HG03558 (cell line): ENCODE data around the gene MID1IP1.

Experiments used
- ATAC-seq: cut with Tn5 transposase; IDR thresholded peaks from one replicate; pipeline ENCODE4 v1.9.1; 2021; ENCODE audit warnings: moderate number of reproducible peaks; ENCODE audit not compliant: unreplicated experiment; ENCODE audit errors: extremely low read depth

MID1IP1 gene

DNA sequence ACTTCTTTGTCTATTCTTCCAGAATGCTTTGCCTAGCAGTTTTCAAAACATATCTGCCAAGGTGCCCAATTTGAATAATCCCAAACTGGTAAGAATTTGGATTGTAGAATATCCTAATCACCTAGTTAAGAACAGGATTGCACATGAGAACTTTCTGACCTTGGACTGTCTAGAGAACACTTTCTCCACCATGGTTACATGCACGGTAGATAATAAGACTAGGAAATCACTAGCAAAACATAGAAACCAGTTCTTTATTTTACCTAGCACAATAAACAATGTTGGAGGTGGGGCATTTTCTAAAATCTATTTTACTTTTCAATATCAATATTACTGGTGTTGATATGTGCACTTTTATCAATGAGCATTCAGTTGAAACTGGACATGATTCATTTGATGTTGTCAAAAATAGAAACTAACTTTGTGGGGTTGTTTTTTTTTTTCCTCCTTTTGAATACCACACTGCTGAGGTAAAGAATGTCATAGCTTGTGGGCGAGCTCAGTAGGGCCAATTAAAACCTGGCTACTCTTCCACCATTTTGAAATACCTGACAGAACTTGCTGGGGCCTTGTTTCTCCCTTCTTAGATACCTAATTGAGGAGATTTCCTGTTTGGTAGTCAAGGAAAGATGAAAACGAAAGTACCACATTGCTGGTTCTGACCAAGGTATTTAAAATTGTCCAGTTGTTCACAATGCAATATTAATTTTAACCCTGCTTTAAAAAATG lies 10.4 kb downstream of the MID1IP1 start:
- ATAC-seq = no peak

DNA sequence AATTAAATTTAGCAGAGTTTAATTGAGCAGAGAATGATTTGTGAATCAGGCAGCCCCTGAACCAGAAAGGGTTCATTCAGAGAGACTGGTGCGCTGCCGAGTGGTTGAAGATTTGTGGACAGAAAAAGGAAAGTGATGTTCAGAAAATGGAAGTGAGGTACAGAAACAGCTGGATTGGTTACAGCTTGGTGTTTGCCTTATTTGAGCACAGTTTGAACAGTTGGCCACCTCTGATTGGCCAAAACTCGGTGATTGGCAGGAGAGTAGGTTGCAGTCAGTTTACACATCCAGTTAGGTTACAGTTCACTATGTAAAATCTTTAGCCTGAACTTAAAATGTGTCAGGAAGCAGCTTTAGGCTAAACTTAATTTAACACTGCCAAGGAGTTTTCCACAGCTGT lies 14.9 kb downstream of the MID1IP1 start:
- no peak for ATAC-seq

DNA sequence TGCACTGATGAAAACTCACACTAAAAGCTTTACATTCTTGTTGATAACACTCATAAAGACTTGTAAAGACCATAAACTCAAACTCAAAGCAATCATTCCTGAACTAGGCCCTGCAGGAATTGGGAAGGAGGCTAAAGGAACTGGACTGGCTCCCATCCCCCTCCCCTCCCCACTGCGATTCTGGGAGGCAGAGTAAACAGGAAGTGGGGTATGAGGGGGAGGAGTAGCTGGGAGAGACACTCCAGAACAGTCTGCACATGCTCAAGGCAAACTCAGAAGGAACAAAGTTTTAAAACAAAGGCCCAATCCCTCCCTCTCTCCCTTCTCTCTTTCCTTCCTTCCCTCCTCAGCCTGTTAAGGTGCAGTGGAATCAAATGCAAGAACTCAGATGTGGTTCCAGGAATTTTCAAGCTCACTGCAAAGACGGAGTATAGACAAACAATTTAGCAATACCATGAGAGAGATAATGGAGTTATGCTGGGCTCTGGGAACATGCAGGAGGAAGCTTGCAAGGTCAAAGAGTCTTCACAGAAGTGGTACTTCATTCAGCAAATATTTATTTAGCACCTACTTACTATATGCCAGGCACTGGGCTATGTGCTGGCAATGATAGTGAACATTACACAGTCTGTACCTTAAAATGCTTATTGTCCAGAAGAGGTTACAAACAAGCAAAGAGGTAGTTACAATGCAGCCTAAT lies 15.9 kb downstream of the MID1IP1 start:
- no peak for ATAC-seq

DNA sequence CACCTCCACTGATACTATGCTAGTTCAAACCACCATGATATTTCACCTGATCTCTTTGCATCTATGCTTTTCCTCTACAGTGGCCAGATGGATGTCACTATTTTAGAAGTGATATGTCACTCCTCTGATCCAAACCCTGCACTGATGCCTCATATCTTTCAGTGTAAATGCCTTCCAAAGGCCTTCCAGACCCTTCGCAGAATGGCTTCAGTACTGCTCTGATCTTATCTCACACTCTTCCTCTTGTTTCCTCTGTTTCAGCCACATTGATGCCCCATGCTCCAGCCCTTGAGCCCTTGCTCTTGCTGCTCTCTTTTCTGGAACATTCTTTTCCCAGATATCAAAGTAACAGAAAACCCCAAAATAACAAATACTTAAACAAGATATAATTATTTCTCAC lies 17.9 kb downstream of the MID1IP1 start:
- ATAC-seq = no peak

DNA sequence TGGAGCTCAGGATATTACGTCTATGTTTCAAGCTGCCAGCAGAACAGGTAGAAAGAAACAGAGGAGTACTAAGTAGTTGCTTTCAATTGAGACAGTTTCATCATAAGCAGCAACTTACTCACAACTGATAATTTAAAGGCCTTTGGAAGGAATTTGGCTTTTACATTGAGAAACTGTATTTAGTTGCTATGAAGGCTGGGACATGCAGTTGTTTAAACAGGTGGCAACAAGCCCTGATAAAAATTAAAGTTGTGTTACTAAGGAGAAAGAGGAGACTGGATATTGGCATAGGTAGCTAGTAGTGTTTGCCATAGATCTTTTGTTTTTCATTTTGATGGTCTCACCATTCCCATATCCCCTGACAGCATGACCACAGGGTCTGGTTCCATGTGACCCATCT lies 18.4 kb downstream of the MID1IP1 start:
- no peak for ATAC-seq

DNA sequence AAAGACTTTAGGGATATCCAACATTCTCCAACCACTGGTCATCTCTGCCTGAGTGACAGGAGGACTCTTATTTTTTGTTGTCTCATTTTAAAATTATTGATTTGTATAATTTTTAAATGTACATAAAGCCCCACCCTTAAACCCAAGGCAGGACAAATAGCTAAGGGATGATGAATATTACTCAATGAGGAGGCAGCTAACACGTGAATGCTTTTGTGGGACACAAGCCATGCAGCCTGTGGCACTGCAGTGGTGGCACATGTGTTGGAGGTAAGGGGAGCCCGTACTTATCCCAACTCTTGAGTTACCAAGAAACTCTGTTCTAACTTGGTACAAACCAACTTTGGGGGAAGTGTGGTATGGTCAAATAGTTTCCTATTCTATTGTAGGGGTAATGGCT lies 19.5 kb downstream of the MID1IP1 start:
- no peak for ATAC-seq

DNA sequence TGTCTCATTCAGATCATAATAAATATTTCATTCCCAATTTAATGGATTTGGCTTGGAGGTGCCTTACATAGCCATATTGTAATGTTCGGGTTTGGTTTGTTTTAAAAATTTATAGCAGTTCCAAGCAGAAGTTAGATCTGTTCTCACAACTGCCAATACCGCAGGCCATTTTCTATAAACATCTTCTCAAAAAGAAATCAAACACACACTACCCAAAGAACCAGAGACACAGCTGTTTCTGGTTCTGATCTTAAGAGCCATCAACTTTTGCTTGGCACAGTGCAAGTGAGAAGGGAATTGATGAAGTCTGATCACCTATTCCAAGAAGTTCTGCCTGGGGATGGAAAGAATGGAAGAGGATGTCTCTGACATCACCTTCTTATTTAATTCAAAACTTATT lies 22.9 kb downstream of the MID1IP1 start:
- ATAC-seq = no peak

DNA sequence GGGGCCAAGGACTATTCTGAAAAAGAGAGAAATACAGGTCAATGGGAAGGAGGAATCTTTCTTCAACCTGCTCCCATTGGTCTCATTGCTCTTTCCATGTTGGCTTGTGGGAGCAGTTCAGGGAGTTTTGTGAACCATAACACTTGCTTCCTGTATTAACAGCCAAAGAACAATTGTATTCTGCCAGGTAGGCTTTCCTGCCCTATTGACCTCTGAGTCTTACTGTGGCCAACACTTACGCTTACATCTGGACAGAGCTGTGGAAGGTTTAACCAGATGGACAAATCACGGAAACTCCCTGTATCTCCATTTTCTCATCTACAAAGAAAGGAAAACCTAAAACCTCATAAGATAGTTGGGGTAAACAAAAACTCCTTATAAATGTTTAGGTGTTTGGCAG lies 30.7 kb downstream of the MID1IP1 start:
- ATAC-seq = no peak

DNA sequence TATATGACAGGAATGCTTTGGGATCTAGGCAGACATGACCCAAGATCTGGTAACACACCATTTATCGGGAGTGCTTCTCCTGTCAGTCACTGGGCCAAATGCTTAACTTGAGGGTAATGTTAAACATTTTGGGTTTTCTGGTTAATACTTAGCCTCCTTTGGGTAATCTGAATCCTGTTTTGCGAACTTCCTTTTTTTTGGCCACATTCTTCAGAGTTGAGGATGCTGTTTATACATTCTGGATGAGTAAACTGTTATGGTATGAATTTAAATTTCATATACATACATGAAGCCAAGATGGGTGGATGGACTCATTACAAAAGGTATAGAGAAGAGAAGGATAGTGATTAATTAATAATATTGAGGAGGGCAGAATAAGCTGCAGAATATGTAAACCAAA lies 36.1 kb downstream of the MID1IP1 start:
- no peak for ATAC-seq

DNA sequence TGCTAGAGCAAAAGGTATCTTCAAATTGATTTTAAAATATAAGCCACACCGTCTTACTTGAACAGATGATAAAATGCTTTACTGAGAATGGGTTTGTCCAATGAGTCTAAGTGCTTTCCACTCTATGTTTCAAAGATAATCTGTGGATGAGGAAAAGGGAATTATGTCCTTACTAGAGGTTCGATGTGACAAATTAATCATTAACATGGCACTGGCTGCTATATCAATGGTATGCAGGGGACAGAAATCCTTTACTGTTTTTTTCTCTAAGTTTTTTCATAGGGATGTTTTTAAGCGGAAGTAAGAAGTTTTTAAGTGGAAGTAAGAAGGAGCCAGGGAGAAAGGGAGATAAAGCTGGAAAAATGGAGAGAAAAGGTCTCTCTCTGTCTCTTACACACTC lies 38.0 kb downstream of the MID1IP1 start:
- ATAC-seq = no peak

DNA sequence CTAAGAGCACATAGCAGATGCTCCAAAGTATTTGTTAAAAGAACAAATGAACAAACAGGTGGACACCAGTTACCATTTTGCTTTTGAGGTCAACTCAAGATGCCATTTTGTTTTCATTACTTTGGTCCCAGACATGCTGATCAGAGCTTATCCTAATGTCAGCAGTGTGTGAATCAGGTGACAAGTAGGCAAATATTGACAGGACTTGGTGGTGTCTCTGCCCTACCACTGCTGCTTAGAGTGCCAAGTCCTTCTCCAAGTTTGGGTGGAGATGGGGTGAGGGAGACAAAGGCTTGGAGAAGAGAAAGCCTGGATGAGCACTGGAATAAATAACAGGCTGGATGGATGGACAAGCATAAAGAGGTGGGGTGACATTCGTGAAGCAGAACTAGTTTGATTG lies 38.7 kb downstream of the MID1IP1 start:
- ATAC-seq = no peak

DNA sequence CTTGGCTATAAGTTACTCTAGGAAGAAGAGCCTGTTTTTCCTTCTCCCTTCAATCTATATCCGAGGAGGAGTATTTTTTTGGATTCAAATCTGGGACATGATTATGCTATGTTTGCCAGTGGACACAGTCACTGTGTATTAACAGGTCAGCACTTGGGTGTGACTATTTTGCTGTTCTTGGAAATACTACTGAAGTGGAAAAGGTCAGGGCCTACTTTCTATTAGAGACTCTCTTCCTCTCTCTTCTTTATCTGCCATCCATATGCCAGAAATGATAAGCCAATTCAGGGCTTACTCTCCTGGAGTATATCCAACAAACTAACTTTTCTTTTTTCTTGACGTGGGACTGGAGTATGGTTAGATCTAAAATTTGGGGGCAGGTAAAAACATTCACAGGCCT lies 40.5 kb downstream of the MID1IP1 start:
- no peak for ATAC-seq

DNA sequence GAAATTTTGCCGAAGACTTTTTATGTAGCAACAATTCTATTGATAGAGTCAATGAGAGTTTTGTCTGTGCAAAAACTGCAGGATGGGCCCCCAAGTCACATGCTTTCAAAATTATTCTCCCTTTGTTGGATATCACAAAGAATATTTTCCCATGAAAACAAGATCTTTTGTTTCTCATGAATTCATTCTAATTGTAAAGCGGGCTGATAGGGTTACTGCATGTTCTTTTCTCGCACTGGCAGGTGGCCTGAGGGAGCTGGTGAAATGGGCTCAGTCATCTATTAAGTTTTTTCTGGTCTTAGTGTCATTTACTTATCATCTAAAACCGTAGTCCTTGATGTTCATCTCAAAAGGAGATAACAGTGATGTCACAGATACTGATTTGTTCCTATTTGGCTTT lies 44.2 kb downstream of the MID1IP1 start:
- no peak for ATAC-seq

DNA sequence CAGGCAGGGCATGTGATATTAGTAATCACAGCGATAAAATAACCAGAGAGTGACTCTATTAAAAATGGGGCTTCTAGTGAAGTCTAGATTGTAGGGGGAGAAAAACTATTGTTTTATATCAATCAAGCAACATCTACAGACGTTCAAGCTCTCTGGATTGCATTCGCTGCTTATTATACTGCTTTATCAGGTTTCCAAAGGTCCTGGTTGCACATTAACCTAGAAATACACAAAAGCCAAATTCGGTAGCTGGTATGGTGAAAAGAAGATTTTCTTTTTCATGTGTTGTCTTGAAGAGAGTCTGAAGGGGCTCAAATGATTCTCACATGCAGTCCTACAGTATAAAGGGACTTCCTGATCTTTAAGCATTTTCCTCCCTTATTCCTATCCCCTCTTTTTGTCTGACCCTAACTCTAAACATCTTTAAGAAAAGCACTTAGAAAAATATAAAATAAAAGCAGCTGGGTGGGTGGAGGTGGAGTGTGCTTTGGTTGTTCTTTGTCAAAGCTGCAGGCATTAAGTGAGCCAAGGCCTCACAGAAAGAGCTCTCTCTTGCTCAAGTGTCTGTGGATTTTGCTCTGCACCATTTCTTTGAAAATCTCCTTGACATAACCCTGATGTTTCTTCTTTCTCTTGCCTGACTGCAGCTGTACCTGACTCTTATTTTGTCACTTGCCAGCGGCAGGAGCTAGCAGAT lies 46.1 kb downstream of the MID1IP1 start:
- ATAC-seq = no peak

DNA sequence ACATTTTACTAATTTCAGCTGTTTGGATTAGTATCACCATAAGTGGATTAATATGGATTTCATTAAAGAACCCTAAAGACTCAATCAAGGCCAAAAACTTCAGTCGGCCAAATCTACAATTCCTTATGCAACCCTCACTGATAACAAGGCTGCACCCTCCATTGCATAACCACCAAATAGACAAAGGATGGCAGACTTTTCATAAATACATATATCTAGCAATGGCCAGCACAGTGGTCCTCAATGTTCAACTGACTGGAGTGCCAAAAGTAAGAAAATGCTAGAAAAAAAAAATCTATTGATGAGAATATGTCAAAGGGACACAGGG lies 46.6 kb downstream of the MID1IP1 start:
- no peak for ATAC-seq

DNA sequence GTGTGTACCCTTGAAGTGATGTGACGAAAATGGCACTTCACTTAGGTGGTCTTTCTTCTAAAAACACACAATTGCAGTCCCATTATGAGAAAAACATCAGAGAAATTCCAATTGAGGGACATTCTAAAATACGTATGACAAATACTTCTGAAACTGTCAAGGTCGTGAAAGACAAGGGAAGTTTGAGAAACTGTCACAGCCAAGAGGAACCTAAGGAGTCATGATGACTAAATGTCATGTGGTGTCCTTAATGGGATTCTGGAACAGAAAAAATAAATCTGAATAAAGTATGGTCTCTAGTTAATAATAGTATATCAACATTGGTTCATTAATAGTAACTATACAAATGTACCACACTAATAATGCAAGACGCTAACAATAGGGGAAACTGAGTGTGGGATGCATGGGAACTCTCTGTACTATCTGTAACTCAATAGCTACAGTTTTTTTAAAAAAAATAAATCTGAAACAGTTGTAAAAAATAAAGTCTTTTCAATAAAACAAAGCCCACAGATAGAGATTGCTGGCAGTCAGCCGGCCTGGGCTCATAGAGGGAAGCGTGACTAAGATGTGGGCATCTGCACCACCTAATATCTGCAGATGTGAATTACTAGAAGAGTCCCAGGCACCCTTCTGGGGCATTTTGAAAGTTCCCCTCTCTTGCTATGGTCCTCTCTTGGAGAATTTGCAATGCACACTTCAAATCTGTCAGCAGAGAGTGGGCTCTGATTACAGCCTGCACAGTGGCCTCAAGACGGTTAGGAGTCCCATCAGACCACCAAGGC lies 47.6 kb downstream of the MID1IP1 start:
- no peak for ATAC-seq

DNA sequence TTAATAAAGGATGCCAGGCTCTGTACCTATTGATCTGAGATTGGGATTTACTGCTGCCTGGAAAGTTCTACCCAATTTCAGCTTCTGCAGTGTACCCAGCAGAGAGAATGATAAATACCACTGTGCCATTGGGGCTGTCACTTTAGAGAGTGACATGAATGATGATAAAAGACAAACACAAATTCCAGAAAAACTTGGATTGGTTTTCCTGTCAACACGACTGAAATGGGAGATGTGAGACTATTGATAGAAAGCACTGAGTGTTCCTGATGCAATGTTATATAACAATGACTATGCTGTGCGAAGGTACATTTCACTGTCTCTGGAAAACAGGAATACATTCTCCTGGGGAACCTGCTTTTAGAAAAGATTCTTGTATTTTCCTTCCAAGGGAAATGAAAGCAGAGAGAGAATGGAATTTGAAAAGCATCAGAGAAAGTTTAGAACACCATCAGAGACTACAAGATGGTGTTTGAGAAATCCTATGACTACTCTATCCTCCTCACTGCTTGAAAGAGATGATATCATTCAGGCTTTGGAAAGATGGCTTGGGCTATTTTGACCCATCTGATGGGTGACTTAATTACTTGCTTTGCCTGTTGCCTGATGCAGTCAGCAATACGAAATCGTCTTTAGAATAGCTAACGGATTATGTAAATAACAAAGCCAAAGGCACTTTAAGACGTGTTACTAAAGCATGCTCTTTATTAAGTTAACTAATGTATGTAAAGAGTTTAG lies 49.7 kb downstream of the MID1IP1 start:
- ATAC-seq = no peak

DNA sequence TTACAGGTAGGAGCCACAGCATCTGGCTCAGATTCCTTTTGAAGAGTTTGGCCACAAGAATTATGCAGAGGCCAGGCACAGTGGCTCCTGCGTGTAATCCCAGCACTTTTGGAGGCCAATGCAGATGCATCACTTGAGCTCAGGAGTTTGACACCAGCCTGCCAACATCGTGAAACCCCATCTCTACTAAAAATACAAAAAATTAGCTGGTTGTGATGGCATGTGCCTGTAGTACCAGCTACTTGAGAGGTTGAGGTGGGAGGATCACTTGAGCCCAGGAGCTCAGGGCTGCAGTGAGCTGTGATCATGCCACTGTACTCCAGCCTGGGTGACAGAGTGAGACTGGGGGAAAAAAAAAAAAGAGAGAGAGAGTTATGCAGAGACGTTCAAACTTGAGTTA lies 53.0 kb downstream of the MID1IP1 start:
- ATAC-seq = no peak
